HG03460 (cell line): ENCODE data around the gene TANGO6.
"Not testable (repeated sequence)": the region's sequence is repeated elsewhere in the genome, so short reads cannot be mapped to it uniquely, and the experiment has no call there.

Experiments
- ATAC-seq: cut with Tn5 transposase; IDR thresholded peaks from one replicate; pipeline ENCODE4 v1.9.1; 2021; ENCODE audit not compliant: unreplicated experiment

Gene TANGO6

DNA sequence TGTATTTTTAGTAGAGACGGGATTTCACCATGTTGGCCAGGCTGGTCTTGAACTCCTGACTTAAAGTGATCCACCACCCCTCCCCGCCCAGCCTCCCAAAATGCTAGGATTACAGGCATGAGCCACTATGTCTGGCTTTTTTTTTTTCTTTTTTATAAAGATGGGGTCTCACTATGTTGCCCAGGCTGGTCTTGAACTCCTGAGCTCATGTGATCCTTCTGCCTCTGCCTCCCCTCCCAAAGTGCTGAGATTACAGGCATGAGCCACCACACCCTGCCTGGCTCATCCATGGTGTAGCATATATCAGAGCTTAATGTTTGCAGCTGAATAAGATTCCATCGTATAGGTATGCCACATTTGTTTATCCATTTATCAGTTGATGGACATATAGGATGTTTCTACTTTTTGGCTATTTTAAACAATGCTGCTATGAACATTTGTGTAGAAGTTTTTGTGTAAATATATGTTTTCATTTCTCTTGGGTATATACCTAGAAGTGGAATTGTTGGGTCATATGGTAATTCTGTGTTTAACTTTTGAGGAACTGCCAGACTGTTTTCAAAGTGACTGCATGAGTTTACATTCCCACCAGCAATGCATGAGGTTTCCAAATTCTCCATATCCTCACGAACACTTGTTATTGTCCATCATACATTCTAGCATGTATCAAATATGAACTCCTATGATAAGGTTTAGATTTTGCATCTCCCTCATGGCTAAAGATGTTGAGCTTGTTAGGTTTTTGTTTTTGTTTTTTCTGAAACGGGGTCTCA, 206.5 kb downstream of the TANGO6 start:
- ATAC-seq, result no peak

DNA sequence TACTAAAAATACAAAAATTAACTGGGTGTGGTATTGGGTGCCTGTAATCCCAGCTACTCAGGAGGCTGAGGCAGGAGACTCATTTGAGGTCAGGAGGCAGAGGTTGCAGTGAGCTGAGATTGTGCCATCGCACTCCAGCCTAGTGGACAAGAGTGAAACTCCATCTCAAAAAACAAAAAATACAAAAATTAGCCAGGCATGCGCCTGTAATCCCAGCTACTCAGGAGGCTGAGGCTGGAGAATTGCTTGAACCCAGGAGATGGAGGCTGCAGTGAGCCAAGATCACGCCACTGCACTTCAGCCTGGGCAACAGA, 208.1 kb downstream of the TANGO6 start:
- not testable (repeated sequence) for ATAC-seq

DNA sequence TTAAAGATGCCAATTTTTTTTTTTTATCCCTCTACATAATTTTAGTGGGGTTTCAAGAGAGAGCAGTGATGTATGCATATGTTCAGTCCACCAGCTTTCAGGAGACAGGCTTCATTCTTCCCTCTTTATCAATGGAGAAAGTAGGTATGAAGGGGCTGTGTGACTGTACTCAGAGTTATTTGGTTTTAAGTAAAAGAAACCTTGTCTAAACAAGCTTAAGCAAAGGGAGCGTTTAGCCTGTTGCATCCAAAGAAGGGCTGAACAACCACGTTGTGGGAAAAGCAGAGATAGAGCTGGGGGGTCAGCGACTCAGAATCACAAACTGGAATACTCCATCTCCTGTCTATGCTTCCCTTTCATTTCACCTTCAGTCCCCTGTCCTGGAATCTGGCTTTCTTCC, 211.7 kb downstream of the TANGO6 start:
- no peak for ATAC-seq

DNA sequence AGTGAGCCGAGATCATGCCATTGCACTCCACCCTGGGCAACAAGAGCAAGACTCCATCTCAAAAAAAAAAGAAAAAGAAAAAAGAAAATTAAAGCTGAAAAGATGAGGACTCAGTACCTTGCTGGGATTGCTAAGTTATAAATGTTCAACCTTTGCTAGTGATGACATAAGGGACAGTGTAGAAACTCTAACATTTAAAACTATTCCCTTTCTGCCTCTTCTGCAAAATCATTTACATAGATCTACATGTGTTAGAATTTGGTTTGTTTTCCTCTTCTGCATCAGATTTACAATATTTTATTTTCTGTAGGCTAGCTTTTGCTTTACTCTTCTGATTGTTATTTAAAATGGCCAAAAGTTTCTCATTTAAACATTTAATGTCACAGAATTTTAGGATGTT, 212.6 kb downstream of the TANGO6 start:
- no peak for ATAC-seq

DNA sequence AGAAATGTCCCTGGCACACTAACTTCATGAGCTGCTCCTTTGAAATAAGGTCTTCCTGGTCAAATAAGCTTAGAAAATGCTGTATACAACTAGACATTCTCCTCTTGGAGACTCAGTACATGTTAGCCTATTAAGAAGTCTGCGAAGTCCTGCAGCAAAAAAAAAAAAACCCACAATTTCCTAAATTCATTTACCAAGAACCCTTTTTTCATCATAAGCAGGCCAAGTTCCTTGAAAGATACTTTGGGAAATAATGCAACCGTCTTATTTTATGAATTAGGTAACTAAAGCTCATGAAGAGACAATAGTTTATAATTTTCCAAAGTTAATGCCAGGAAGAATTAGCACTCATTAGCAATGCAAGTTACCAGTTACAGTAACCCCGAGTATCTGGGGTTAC, 213.1 kb downstream of the TANGO6 start:
- ATAC-seq, result no peak

DNA sequence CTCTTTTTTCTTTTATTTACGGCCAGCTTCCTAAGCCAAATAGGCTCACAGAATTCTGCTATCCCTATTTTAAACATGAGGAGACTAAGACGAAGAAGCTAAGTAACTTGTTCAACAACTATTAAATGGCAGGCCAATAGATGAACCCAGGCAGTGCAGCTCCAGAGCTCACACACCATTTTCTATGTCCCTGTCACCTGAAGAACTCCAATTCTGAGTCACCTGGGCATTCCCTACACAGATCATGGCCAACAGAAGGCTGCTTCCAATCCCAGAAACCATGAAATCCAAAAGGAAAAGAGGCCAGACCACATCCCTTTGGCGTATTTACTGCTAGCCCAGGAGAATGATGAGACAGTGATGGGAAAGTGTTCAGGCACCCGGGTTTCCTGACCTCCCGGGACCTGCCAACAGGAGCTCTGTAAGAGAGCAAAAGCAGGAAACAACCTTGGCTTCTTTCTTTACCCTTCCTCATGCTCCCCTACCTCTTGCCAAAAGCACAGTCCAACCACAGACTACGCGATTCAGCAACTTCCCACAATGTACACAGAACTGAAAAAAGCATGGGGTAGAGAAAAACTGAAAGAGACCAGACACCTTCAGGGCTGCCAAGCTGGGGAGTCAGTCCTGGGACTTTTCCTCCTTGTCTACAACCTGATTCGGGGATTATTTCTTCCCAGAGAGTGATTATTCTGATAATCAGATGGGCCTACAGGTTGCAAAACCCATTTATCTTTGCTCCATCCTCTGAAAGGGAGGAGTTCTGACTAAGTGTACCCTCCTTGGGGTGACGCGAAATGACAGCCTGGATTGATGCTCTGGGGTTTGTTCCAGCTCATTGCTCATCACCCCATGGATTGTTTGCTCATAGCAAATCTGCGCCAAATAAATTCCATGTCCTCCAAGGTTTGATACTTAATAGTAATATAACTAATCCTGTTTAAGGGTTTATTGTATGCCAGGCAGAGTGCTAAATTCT, 214.4 kb downstream of the TANGO6 start:
- no peak for ATAC-seq

DNA sequence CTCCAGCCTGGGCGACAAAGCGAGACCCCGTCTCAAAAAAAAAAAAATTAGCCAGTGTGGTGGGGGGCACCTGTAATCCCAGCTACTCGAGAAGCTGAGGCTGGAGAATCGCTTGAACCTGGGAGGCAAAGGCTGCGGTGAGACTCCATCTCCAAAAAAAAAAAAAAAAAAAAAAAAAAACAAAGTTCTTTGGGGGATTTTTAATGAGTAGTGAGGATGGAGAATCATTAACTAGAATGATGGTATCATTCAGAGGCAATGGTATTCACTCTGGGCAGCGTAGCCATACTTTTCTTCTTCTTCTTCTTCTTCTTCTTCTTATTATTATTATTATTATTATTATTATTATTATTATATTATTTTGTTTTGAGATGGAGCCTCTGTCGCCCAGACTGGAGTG, 220.2 kb downstream of the TANGO6 start:
- not testable (repeated sequence) for ATAC-seq

DNA sequence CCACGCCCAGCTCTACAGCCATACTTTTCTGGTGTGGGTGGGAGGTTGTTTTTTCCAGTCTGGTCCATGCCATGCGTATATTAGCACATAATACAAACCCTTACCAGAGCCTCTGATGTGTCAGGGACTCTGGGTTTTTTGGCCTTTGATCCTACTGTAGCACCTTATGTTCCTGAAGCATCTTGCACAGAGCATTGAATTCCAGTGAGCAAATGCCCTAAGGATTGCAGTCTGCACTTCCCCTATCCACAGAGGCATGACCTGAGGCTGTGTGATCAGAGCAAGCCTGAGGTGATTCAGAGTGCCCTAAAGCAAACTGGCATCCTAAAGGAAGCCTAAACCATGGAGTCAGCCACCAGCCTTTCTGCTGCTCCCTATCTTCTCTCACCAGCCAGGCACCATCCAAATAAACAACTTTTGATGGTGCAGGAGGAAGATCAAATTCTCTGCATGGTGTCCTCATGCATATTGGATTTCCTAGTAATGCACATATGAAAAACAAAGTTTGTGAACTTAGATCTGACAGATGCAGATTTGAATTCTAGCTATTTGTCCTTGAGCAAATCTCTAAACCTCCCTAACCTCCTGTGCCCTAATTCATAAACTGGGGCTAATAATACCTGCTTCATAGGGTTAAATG, 220.9 kb downstream of the TANGO6 start:
- ATAC-seq, result no peak

DNA sequence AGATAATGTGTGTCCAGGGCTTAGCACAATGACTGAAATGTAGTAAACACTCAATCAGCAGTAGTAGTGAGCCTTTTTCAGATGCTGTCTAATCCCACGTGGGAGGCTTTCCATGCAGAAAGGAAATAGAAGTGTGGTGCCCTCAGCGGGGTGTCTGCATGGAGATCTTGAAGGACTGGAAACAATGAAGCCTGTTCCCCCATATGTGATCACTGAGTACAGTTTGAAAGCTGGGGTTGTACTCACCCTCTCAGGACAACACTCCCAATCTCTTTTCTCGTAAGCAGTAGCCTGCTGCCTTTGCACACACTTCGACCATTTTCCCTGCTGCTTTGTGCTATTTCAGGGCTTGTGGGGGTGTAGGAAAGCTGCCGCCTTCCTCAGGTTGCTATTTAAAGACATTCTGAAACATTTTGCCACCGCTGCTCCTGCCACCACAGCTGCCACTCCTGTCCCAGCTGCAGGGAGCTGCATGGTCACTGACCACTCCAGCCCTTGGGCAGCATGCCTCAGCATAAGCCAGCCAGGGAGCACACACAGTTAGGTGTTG, 221.5 kb downstream of the TANGO6 start:
- ATAC-seq, result no peak

DNA sequence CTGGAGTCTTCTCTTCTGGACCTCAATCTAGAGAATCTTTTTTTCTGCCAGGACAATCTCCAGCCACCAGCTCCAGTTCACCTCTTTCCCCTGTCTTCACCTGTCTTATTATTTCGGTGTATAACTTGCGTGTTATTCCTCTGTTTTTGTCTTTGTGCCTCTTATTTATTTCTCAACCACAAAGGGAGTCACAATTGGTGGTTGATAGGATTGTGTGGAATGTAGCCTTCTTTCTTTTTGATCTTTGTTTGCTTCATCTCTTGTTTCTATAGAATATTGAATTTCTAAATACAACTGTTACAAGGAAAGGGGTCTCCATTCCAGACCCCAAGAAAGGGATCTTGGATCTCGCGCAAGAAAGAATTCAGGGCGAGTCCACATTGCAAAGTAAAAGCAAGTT, 226.2 kb downstream of the TANGO6 start:
- ATAC-seq, result no peak

DNA sequence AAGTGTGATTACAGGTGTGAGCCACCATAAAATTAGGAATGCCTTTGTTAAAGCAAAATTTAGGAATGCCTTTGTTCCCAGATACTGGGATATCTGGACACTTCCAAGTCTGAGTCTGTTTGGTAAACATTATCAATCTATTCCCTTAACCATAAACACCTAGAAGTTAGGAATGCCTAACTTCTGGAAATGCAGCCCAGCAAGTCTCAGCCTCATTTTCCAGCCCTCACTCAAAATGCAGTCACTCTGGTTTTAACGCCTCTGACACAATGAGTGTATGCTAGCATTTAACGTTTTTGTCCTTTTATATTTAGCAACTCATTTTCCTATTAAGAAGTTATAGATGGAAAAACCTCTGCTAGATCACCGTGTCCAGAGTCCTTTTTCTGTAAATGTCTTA, 227.7 kb downstream of the TANGO6 start:
- ATAC-seq, result no peak

DNA sequence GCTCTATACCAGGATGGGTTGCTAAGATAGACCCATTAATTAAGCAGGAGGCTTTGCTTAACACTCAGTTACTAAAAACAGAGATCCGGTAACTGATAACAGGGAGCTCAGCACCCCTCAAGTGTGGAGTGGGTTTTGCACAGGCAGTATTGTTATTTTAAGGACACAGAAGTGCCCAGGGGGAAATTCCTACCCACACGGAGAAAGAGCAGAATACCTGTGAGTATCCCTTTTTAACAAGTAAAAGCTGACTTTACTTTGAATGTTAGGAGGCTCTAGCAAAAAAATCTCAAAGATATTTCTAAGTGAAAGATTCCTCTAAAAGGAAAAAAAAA, 229.3 kb downstream of the TANGO6 start:
- ATAC-seq, result no peak

DNA sequence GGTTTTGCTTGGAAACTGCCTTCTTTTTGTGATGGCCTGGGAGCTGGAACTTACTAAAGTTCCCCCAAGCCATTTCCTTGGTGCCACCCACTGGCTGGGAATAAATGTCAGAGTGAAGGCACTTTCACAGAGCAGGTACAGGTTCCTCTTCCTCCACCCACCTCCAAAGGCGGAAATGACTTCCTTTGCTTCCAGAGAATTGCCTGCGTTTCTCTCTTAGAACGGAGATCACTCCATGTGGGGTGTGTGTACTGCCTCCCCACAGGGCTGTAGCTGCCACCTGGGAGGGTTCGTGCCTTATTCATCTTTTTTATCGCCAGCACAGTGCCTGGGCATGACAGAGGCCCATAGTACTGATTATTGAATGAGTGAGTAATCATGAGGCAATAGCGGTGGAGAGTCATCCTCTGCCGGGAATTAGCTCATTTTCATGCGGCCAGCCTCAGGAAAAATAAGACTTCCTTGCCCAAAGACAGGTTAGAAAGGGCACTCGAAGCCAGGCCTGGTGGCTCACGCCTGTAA, 229.9 kb downstream of the TANGO6 start:
- ATAC-seq, result no peak

DNA sequence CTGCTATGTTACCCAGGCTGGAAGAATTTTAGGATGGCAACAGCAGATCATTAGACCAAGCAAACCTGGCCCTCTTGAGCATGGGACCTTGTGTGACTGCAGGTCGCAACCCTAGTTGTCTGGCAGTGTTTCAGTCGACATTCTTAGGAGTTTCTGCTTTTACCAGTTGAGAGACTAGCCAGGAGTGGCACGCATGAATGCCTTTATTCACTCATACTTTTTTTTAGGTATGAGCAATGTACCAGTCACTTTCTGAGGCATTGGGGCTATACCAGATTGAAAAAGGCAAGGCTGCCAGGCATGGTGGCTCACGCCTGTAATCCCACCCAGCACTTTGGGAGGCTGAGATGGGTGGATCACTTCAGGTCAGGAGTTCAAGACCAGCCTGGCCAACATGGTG, 233.9 kb downstream of the TANGO6 start:
- ATAC-seq, result no peak

DNA sequence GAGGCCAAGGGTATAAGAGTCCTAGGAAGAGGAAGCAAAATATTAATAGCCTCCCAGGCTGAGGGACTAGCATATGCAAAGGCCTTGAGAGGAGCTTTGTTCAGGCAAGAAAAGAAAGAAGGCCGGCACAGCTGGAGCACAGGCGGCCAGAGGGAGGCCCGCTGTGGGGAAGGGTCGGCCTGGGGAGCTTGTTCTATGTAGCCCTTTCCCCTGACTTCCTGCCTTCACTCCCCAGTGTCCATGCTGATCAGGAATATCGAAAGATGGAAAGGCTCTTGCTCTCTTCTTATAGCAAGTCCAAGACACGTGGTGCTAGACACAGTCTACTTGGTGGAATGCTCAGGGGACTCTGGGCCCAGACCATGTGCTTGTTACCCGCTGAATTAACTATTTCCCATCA, 234.7 kb downstream of the TANGO6 start:
- no peak for ATAC-seq

DNA sequence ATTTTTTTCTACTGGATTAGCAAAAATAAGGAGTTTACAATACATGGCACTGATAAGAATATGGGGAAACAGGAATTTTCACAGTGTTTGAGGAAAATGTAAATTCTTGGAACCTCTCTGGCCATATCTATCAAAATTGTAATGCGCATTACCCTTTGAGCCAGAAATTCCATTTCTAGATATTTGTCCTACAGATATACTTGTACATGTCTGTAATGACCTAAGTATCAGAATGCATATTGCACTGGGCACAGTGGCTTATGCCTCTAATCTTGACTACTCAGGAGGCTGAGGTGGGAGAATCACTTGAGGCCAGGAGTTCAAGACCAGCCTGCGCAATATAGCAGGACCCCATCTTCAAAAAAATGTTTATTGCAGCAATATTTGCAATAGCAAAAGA, 236.4 kb downstream of the TANGO6 start:
- ATAC-seq, result no peak

DNA sequence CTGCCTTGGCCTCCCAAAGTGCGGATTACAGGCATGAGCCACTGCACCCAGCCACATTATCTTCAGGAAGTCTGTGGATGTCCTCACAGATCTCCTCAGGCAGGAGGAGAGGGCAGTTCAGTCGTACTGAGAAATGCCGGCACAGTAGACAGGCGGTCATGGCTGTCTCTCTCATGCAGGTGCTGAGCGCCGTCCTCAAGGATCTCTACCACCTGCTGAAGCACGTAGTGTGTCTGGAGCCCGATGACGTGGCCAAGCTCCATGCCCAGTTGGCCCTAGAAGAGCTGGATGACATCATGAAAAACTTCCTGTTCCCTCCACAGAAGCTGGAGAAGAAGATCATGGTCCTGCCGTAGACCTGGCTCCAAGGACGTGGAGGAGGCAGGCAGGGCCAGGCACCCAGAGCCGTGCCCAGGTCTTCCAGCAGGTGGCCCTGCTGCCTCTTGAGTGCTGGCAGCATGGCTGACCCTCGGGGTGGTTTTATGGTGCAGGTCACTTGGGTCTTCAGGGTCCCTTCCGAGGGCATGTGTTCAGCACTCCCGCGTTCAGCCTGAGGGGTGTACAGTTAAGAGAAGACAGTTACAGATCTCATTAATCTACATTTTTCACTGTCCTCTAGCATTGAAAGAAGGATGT, 240.1 kb downstream of the TANGO6 start:
- ATAC-seq, result no peak

DNA sequence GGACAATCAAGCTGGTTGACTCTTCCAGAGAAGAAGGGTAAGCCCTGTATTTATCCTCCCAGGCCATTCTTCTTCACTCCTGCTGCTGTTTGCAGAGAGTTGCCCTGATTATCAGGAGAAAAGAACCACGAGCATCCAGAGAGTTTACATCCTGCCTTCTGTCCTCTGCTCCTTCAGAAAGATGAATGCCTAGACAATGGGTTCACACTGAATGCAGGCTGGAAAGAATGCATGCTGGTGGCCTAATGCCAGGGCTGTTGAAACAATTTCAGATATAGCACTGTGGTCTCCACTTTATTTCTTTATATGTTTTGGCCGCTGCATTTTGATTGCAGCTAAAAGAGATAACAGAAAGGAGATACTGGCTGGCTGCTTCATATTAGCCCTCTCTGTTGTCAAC, 241.0 kb downstream of the TANGO6 start:
- ATAC-seq, result no peak

DNA sequence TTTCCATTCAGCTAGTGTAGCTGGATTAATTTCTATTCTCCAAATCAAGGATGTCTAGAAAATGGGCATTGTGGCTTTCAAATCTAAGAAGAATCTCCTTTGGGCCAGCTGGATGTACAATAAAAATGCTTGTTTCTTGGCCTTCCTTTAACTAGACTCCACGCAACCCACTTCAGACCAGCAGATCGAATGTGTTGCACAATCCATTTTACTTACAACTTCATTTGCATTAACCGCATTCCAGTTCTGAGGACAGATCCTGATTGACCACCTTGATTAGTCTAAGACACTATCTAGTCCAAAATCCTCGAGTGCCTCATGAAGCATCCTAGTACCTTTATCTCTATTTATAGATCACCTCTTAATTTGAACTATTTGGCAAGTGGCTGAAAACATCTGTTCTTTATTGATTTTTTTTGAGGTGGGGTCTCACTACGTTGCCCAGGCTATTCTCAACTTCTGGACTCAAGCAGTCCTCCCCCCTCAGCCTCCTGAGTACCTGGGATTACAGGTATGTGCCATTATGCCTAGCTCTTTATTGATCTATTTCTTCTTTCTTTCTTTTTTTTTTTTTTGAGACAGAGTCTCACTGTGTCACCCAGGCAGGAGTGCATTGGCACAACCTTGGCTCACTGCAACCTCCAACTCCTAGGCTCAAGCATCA, 241.8 kb downstream of the TANGO6 start:
- ATAC-seq, result no peak

DNA sequence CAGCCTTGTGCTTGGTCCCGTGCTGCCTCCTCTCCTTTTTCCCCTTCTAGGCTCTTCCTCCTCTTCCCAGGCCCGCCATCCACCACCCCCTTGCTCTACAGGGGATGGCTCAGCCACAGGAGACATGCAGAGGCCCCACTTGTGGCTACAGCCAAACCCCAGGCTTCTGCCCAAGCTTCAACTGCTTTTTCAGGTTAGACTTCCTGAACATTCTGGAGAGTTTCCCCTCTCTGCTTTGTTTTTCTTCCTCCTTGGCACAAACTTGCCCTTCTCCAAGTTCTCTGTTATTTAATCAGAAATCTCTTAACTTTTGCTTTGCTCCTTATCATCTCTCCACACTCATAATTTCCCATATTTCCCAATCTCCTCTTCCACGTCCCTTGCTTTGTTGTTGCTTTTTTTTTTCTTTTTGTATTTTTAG, 243.8 kb downstream of the TANGO6 start:
- no peak for ATAC-seq
